H1 (cell line): ENCODE measurements around the gene SNX27. TPM values are rescaled to one million over a fixed set of nuclear protein-coding genes. Genes with fewer than 3 reads are reported as not detected.

Source experiments
- CBX5 ChIP-seq: fragments of 300-800, 300-1000 bp; sonication (generic); IDR thresholded peaks from 2 replicates; pipeline ENCODE4 v1.7.1; 2016; ENCODE audit warnings: antibody characterized with exemption, low read length, low read depth
- polyA plus RNA-seq, 7 experiments: library from polyadenylated mRNA; depleted of rRNA in 3 of 7; stranded (reverse) in 5 of 7; unstranded in 2 of 7; fragments of >200 nt in 5 of 7; fragments of 200-250 nt in 2 of 7; gene quantifications; 1 replicate in 5 of 7; 2 replicates in 1 of 7; 4 replicates in 1 of 7; pipeline versions ENCODE4 v1.2.1 to v1.2.3, GENCODE V29; 2011 to 2013; ENCODE audit warnings: missing spikeins in 2 of 7, mixed read lengths in 2 of 7
- total RNA-seq: library from RNA; stranded (reverse); fragmentation: NEBNext Ultra II Directional; extraction: Animal tissue kit (Norgen Biotek cat#: 25700); gene quantifications from 2 replicates; pipeline ENCODE4 v1.2.1, GENCODE V29; 2021

SNX27 gene
- total and polyA plus RNA-seq, 2 of the 8 experiments (the other 6 are each of a cell fraction or from before 2014, with no cell fraction given) = 23.4 to 65.4 TPM

DNA sequence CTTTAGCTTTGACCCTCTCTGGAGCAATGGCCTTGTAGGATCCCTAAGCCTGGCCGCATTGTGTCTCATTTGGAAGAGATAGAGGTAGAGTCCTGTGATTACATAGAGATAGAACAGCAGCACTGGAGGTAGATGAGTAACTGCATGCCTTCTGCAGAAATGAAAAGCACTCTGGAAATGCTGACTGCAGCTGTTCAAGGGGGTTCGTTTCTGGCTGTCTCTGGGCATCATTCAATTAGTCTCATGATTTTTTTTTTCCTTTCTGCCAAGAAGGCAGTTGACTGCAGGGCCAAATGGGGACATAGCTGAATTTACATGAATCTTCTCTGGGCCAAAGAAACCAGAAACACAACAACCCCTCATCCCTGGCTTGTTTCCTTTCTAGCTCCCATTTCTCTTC lies 28.1 kb upstream of the SNX27 start (continued):
- TF ChIP-seq CBX5 = no peak
